Inflammatory macrophage (primary cell): ENCODE data around the gene CTDSPL.
"Not testable (repeated sequence)": the region's sequence is repeated elsewhere in the genome, so short reads cannot be mapped to it uniquely, and the experiment has no call there.

ENCODE experiments used
- DNase-seq, 2 donors: peaks; one replicate each; pipeline ENCODE4 v3.0.0-alpha.2; 2020 to 2022

CTDSPL gene

DNA sequence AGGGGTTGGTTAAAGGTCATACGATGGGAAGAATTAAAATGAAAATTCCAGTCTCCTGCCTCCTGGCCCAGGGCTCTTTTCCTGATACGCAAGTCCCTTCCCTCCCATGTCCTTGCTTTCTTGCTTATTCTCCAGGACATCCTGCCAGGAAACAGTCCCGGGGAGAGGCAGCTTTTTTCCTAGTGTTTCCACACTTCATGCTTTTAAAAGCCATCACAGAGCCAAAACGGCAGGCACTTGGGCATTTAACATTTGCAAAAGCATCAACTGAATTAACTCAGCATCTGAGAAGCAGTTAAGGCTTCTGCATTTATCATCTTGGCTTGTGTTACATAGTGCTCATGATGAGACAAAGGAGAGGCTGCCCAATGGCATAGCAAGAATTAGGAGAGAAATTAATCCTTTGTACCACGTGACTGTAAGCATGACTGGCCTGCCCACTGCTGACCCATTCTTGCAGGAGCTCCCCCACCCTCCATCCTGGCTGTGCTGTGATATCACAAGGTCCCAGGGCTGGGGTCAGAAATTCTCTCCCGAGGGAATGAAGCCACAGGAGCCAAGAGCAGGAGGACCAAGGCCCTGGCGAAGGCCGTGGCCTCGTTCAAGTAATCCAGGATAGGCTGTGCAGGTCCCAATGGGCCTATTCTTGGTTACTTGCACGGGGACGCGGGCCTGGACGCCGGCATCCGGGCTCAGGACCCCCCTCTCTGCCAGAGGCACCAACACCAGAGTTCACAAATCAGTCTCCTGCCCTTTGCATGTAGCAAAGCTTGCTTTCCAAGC is 107.3 kb downstream of the CTDSPL start:
- DNase-seq: no peak

DNA sequence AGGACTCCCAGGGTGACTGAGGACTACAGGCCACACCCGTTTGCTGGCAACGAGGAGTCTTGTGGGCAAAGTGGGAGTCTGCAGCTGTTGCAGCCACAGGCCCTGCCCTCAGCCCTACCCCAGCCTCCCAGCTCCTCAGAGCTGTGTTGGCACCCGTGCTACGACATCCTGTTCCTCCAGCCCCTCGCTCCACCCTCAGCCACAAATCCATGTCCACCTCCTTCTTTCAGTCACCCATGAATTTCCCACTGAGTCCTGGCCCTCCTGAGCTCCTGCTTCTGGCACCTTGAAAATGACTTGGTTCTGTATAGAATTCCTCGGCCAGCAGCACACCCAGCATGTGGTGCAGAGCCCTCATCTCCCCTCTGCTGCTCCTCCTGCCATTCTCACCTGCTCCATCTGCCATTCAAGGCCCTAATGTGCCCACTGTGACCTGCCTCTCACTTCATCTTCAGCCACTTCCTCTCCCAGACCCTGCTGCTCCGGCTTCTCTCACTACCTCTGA is 108.0 kb downstream of the CTDSPL start:
- no peak for DNase-seq

DNA sequence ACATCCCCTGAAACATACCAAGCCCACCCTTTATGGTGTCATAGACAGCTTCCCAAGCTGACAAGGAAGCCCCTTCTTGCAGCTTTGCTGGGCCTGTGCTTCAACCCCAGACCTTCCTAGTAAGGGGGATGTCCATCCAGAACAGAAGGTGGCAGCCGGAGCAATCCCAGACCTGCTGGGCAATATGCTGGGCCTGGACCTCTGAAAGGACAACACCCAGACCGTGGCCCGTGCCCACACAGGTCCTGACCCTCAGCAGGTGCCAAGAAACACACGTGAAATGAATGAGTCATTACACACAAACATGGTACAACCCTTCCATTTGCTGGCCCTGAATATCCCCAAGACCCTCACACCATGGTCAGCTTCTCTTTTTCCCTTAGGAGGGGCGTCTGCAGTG is 109.1 kb downstream of the CTDSPL start:
- DNase-seq: no peak

DNA sequence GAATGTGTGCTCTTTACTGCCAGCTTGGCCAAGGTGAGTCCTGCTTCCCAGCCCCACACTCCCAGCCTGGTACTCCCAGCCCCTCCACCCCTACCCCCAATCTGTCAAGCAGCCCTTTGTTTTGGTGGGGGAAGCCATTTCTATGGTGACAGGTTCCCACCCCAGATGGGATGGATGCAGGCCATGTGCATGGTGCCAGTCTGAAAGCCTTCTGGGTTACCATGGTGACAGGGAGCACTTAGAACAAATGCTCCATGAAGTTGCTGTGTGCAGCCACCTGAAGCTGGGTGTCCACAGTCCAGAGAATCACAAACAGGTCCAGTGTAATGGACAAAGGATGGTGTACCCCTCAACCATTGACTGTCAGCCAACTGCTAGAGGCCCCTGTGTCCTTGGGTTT is 109.8 kb downstream of the CTDSPL start:
- DNase-seq: no peak

DNA sequence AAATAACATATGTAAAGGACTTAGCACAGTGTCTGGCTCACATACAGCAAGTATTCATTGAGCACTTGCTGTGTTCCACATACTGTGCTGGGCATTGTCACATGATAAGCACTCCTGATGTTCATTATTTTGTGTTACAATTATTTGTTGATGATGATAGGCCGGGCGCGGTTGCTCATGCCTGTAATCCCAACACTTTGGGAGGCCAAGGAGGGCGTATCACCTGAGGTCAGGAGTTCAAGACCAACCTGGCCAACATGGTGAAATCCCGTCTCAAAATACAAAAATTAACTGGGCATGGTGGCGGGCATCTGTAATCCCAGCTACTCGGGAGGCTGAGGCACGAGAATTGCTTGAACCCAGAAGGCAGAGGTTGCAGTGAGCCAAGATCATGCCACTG is 110.4 kb downstream of the CTDSPL start:
- not testable (repeated sequence) for DNase-seq

DNA sequence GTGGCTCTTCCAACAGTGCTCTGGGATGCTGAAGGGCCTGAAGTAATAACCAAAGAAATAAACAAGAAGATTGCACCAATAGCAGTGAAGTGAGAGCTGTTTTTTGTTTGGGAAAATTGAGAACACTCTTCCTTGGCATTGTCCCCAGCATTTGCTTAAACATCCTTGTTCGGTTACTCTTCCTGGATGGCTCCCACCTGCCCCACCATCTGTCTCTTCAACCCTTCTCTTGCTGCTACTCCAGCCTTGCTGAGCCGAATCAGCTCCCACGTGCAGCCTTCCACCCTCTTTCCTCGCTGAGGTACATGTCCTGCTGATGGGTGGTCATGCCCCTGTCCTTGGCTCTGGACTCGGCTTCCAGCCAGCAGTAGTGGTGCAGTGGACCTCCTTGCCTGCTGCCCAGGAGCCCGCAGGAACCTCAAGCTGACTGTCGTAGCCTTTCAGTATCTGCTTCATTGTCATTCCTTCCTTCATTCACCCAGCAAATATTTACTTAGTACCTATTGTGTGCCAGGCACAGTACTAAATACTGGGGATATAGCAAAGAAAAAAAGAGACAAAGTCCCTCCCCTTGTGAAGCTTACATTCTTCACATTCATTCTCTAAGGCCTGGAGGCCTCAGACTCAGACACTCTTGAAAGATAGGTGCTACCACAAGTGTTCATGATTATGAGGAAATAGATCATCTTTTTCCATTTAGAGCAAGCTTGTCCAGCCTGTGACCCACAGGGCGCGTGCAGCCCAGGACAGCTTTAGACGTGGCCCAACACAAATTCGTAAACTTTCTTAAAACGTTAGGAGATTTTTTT is 111.8 kb downstream of the CTDSPL start:
- no peak for DNase-seq

DNA sequence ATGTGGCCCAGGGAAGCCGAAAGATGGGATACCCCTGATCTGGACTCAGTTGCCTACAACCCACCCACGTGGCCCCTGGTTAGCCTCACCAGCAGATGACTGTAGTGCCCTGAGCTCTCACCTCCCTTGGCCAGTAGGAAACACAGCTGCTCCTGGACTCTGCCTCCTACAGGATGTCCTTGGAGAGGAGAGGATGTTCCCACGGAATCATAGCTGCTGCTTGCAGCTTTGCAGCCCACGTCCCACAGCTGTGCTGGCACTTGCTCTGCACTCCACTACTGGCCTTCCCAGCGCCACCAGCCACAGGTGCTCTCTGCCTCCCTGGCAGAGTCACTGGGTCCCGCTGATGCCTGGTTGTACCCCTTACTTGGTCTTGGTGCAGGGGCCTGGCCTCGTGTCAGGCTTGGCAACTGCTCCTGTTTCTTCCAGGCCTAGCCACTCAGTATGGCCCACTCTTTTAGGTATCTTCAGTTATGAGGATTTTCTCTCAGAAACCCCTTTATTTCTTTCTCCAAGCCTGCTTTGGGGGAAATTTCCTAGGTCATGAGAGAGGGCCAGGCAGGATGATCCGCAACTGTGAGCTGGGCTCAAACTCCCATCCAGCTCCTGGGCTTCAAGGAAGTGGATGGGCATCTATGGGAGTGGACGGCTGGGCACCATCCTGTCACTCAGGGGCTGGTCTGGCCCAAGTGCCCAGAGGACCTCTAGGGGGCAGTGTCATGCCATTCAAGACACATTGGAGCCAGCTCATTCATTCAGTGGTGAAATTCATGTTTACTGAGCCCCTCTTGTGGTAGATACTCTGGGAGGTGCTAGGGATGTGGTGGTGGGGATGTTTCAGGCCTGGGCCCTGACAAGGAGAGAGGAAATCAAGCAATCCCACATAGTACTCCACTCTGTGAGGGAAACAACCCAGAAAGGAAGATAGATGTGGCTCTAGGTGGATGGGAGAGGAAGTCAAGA is 112.7 kb downstream of the CTDSPL start:
- peak; percentile 76 to 81 for DNase-seq

DNA sequence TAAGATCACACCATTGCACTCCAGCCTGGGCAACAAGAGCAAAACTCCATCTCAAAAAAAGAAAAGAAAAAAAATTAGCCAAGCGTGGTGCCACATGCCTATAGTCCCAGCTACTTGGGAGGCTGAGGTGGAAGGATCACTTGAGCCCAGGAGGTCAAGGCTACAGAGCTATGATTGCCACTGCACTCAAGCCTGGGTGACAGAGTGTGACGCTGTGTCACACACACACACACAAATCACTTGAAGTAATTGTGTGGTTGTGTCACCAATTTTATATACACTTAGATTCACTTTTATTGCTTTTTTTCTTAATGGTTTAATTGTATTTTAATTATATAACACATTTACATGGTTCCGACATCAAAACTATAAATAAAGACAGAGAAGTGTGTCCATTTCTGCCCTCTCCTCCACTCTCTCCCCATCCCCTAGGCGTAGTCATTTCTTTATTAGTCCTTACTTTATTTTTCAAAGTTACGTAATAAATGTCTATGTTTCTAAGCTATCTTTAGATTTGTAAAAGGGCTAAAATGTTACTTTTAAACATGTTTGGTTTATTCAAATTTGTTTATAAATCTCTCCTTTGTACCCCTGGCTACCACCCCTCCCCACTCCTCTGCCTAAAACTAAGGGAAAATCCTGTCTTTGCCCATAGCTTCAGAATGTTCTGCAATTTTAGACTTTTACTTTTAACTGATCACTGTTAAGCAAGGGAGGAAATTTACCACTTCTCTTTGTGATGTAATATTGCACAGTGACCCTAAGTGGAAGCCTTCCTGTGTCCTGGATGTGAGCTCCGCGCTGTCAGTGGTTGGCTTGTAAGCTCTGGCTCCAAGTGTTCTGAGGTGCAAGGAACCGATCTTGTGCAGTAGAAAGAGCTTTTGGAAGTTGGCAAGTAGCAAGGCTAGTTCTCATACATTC is 118.1 kb downstream of the CTDSPL start:
- DNase-seq: peak; percentile 84 to 91

DNA sequence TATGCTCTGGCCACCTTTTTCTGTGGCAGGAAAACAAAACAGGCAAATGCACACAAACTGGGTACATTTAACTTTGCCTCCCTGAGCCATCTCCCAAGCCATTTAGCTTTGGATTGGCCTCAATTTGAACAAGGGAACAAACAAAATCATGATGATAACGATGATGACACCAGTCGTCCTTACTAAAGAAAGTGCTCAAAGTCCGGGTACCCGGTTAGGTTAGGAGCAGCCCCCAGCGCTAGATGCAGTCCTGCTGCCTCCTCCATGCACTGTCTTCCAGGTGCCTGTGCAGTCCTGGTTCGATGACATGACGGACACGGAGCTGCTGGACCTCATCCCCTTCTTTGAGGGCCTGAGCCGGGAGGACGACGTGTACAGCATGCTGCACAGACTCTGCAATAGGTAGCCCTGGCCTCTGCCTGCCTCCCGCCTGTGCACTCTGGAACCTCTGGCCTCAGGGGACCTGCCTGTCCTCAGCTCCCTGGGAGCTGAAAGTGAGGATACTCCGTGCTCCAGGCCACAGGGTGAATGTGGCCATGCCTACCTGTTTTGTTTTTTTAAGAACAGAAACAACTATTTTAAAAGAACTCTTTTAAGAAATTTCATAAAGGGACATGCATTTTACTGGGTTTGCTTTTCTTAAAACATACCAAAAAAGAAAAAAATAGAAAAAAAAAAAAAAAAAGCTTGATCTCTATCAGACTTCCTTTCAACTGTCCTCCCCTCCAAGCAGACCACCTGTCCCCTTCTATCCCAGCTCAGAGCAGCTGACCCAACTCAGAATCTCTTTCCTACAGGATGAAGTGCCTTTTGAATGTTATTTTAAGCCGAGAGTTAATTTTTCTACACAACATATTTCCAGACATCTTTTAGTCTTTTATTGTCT is 119.0 kb downstream of the CTDSPL start:
- DNase-seq: no peak

DNA sequence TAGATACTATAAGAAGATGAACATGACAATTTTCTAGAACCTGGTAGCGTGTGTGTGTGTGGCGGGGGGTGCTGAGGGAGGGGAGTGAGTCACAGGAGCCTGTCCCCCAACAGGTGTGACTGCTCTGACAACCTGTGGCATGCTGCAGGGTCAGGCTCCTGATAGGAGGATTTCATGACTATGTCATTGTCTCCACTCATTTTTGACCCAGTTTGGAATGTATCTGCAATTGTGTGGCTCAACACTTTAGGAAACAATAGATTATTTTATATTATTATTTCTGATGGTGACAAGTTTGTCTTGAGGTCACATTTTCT is 119.6 kb downstream of the CTDSPL start:
- no peak for DNase-seq

DNA sequence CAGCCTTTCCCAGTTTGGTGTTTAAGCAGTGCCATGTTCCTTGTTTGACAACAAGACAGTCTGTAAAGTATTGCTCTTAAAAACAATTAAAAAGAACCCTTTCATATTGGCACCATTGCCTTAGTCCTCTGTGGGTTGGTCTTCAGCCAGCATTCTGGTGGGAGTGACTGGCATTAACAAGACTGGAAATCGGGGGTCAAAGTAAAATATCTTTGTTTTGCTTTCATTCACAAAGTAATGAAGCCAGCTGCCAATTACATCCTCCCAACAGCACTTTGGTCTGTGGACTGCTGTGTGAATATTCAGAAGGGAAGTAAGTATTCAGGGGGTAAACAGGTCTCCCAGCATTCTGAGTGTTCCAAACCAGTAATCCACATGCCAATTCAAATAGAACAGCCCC is 120.7 kb downstream of the CTDSPL start:
- DNase-seq: no peak

DNA sequence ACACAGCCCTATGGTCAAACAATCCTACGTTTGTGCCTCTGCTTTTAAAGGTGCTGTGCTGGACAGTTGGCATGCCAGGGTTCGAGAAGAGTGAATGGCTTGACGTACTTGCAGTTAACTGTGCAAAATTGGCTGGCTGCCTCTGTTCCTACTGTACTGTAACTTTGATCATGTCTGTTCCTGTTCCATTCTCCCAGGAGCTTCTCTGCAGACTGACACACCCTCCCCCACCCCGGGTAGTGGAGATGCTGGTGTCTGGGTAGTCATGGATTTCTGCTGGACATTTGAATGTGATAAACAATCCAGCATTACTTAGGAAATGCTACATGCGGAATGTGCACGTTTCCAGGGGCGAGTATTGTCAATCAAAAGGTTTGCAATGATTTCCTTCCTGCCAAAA is 122.4 kb downstream of the CTDSPL start:
- DNase-seq: no peak

DNA sequence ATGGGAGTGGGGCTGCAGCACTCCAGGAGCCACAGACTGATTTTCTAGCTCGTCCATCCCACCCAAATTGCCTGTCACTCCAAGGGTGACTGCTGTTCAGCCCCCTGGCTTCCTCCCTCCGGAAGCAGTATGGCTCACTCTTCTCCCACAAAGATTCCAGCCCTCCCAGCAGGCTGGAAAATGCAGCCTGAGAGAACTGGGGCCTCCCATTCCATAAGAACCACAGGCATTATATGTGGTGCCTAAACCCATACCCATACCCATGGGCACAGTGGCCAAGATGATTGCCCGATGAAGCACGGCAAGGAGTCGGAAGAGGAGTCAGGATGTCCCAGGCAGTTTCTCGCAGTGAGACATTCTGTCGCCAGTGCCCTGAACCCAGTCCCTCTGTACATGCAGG is 122.9 kb downstream of the CTDSPL start:
- DNase-seq: no peak

DNA sequence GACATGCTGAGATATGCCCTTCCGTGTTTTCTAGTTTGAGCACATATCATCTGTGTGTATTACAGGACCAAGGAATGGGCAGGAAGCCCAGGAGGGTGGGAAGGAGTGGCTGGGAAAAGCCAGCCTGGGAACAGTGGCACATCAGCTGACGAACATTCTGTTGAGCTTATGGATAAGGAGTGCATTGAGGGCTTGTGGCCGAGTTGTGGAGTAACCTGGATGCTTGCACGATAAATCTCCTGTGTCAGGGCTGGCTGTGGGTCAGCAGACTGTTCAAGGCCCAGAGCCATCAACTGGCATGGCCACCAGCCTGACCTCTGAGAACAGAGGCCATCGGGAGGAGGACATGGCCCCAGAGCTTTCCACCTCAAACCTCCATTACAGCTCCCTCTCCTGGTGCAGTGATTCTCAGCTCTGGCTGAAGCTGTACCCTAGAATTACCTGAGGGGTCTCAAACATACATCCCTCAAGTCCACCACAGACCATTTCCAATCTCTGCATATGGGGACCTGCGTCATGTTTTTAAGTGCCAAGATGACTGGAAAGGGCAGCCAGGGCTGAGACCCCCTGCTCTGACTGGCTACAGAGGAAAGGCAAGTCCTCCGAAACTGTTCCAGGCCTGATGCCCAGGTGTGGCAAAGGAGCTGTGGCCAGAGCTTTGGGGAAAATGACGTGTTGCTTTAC is 124.1 kb downstream of the CTDSPL start:
- no peak for DNase-seq

DNA sequence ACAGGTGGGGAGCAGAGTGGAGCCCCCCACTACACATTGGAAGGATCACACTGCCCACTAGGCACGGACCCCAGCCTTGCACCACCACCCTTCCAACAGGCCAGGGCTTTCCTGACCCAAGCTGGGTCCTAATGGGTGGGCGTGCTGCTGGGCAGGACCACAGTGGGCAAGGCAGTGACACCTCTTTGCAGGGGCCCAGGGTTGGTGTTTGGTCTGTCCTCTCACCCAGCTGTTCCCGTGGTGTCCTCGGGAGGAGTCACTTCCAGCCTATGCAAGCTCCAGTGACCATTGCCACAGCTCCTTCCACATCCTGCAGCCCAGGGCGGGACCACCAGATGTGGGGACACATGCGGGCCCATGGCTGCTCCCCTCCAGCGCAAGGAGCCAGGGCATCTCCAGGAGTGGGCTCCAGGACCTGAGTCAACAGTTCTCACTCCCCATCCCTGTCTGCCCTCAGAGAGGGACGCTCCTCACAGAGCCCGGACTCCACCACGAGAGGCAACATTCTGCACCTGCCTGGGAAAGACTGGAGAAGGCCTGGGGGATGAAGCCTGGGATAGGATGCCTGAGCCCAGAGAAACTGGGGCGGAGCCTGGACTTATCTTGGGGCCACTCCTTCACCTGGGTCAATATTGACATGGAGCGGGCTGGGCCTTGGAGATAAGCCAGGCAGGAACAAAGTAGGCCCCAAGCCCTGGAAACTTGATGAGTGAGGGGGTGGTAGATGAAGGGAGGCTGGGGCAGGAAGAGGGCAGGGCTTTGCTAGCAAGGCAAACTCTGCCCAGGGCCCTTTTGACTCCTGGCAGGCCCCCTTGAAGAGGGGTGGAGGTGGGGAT is 125.0 kb downstream of the CTDSPL start:
- no peak for DNase-seq

DNA sequence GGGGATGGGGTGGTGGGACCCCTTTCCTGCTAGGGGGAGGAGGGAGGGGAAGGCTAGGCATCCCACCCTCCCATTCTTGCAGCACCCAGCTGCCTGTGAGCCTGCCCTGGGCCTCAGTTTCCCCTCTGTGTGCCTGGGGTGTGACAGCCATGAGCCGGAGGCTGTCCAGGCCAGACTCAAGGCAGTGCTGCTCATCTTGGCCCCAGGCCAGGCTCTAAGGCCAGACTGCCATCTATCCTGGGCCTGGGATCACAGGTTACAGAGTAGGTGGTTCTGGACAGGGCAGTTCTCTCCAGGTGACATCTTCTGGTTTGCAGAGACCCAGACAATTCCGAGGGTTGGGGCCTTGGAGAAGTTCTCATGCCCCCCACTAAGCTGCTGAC is 125.6 kb downstream of the CTDSPL start:
- no peak for DNase-seq

DNA sequence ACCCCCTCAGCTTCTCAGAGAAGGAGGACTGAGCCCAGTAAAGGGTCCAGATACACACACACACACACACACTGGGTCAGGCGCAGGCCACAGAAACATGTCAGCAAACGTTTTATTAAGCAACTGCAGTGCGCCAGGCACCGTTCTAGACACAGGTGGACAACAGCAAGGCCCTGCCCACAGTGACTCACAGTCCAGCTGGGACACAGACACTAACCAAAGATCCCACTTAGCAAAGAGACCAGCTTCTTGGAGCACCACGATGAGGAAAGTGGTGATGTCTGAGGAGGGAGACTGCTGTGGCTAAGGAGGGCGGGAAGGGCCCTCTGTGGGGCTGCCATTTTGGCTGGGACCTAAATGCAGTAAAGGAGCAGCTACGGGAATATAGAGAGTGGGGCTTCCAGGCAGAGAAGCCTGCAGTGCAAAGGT is 126.1 kb downstream of the CTDSPL start:
- DNase-seq: no peak

DNA sequence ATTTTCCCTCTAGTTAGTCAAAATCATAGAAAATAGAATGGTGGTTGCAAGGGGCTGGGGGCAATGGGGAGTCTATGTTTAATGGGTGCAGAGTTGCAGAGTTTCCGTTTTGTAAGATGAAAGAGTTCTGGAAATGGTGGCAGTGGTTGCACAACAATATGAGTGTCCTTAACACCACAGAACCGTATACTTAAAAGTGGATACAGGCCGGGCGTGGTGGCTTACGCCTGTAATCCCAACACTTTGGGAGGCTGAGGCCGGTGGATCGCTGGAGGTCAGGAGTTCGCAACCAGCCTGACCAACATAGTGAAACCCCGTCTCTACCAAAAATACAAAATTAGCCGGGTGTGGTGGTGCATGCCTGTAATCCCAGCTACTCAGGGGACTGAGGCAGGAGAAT is 126.7 kb downstream of the CTDSPL start:
- DNase-seq: not testable (repeated sequence)

DNA sequence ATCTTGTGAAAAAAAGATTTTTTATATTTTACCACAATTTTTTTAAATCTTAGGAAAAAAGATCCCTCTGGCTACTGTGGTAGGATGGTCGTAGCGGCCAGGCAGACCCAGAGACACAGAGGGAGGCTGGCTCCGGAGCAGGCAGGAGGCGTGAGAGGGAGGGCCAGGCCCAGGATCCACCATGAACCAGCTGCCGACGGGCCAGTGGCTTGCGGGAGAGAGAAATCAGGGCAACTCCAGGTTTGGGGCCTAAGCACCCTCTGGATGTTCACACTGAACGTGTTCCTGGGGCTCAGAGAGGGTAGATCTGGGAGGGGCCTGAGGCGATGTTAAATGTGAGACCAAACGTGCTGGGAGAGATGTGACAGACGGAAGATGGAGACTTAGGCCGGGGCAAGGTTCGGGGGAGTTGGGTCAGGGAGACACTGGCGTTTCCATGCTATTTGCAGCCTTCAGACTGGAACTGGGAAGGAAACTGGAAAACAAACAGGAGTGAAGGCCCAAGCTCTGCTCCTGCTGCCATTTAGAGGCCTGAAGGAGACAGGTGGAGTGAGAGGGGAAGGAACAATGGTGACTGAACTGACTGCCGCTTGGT is 127.3 kb downstream of the CTDSPL start:
- no peak for DNase-seq
